Brain microvascular endothelial cell (primary cell): ENCODE measurements around the gene KLHL21.

Experiments
- DNase-seq: peaks from one replicate; pipeline ENCODE4 v3.0.0-alpha.2; 2020
- H3K27ac ChIP-seq: fragments of 250-450 bp; sonication (Bioruptor Pico); 2 replicates; pipeline ENCODE4 v1.5.1; 2020; ENCODE audit warnings: mild to moderate bottlenecking, moderate library complexity
- H3K27me3 ChIP-seq: fragments of 250-450 bp; sonication (Bioruptor Pico); replicated peaks from 2 replicates; pipeline ENCODE4 v1.5.1; 2020; ENCODE audit warnings: mild to moderate bottlenecking
- H3K36me3 ChIP-seq: fragments of 250-450 bp; sonication (Bioruptor Pico); replicated peaks from 2 replicates; pipeline ENCODE4 v1.5.1; 2020; ENCODE audit warnings: mild to moderate bottlenecking
- H3K4me3 ChIP-seq: 2 replicates; pipeline ENCODE4 v1.5.1; 2011; ENCODE audit warnings: low read depth, mild to moderate bottlenecking, control low read depth, low read length, moderate library complexity
- in situ Hi-C: cut with HindIII; loops from 2 replicates; pipeline ENCODE4 v1.10.0; 2017; ENCODE audit warnings: low sequenced_read_pairs, low pct_ligation_motif_present
- TF ChIP-seq, protein P1 (sequence below): IDR thresholded peaks from 2 replicates; pipeline ENCODE4 v1.5.1; 2011; ENCODE audit warnings: low read depth, mild to moderate bottlenecking, moderate library complexity, low read length, control low read depth, inconsistent platforms; ENCODE audit errors: missing control alignments

KLHL21 gene

DNA sequence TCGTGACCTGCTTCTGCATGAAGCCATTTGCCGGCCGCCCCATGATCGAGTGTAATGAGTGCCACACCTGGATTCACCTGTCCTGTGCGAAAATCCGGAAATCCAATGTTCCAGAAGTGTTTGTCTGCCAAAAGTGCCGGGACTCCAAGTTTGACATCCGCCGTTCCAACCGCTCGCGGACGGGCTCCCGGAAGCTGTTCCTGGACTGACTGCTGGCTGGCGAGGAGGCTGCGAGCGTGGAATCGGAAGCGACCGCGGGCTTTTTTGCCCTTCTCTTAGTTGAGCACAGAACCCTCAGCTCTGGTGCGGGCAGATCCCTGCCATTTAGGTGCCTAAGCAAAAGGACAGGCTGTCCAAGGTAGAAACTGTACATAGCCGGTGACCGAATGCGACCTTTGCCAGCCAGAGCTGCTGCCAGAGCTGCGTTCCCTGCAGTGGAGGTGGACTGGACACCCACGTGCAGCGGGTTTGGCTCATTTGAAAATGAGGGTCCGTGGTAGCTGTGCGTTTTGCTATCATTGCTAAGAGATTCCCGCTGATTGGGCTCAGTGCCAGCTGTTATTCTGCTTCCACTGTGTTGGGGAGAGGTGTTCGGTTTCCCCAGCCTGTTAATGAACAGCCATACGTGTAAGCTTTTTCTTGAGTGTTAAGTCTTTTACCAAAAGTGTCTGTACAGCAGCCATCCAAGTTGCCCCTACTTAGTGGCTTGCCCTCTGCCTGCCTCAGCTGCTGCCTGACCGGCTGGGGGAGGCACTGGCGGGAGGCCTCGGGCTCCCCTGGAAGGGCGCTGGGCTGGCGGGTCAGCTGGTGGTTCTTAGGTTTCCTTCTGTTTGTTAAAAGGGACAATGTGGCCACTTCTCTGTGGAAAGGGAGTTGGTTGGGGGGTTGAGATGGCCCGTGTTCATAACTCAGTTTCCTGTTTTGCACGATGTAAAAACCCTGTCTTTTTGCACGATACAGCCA lies 19.0 kb upstream of the KLHL21 start:
- Histone ChIP-seq H3K4me3 (no peak overlapping the region), H3K27me3 (no peaks in the 10 kb centered on the region), H3K36me3 (peaks cover 43% of the 10 kb centered on the region), H3K27ac (no peak overlapping the region)
- TF ChIP-seq, protein P1, sequence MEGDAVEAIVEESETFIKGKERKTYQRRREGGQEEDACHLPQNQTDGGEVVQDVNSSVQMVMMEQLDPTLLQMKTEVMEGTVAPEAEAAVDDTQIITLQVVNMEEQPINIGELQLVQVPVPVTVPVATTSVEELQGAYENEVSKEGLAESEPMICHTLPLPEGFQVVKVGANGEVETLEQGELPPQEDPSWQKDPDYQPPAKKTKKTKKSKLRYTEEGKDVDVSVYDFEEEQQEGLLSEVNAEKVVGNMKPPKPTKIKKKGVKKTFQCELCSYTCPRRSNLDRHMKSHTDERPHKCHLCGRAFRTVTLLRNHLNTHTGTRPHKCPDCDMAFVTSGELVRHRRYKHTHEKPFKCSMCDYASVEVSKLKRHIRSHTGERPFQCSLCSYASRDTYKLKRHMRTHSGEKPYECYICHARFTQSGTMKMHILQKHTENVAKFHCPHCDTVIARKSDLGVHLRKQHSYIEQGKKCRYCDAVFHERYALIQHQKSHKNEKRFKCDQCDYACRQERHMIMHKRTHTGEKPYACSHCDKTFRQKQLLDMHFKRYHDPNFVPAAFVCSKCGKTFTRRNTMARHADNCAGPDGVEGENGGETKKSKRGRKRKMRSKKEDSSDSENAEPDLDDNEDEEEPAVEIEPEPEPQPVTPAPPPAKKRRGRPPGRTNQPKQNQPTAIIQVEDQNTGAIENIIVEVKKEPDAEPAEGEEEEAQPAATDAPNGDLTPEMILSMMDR, result no peak
- in situ Hi-C loops, result no loop called here
- no peak for DNase-seq

DNA sequence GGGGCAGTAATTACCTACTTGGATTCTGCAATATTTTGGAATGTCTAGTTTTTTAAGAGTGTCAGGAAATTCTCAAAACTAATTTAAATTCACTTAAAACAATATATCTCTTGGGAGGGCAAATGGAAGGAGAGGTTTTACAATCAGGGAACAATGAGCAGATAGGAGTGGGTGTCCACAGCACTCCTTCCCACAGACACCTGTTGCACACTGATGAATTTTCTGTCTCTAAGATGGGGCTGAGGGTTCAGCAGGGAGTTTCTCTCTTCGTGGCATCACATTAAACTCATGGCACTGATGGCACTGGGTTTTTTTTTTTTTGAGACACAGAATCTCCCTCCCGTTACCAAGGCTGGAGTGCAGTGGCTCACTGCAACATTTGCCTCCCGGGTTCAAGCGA lies 16.4 kb upstream of the KLHL21 start:
- TF ChIP-seq, protein P1, result no peak
- no peak overlapping the region for H3K4me3 ChIP-seq
- in situ Hi-C loops, result no loop called here
- H3K36me3 ChIP-seq, result peaks cover 43% of the 10 kb centered on the region
- no peak for DNase-seq
- no peaks in the 10 kb centered on the region for H3K27me3 ChIP-seq
- no peak overlapping the region for H3K27ac ChIP-seq

DNA sequence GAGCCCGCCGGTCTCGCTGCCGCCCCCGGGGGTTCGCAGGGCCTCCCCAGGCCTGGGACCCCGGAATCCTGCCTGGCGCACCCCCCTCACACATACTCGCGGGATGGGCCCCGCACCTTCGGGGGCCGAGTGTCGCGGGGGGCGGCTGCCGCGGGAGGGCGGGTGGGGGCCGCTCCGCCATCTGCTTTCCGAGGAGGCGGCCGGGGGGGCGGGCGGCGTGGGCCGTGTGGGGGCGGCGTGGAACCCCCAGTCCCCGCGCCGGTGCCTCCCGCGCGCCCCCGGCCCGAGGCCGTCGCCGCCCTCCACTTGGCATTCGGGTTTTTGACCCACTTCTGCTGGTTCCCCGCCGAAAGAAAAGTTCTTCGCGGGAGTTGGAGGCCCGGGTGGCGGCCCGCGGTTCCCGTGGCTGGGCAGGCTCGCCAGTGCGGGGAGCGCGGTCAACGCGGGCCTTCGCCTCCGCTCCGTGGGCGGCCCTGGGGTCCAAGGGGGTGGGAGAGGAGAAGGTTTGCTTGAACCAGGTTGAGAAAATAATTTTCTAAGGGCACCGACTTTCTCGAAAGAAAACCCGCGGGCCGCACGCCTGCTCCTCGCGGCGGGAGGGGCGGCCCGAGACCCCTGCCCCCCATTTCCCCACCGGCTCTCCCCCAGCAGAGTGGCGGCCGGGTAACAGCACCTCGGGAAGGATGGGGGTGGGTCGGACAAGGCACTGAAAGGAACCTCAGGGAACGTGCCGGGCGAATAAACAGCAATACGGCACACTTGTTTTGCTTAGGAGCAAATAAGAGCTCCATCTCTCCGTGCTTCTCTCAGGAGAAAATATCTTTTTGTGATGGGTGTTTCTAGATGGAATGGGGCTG lies 12.5 kb upstream of the KLHL21 start:
- Histone ChIP-seq H3K27ac (no peak overlapping the region), H3K4me3 (peak overlapping the region; percentile 72), H3K27me3 (no peaks in the 10 kb centered on the region), H3K36me3 (peaks cover 17% of the 10 kb centered on the region)
- DNase-seq, result no peak
- TF ChIP-seq, protein P1, result no peak
- in situ Hi-C loops, result no loop called here

DNA sequence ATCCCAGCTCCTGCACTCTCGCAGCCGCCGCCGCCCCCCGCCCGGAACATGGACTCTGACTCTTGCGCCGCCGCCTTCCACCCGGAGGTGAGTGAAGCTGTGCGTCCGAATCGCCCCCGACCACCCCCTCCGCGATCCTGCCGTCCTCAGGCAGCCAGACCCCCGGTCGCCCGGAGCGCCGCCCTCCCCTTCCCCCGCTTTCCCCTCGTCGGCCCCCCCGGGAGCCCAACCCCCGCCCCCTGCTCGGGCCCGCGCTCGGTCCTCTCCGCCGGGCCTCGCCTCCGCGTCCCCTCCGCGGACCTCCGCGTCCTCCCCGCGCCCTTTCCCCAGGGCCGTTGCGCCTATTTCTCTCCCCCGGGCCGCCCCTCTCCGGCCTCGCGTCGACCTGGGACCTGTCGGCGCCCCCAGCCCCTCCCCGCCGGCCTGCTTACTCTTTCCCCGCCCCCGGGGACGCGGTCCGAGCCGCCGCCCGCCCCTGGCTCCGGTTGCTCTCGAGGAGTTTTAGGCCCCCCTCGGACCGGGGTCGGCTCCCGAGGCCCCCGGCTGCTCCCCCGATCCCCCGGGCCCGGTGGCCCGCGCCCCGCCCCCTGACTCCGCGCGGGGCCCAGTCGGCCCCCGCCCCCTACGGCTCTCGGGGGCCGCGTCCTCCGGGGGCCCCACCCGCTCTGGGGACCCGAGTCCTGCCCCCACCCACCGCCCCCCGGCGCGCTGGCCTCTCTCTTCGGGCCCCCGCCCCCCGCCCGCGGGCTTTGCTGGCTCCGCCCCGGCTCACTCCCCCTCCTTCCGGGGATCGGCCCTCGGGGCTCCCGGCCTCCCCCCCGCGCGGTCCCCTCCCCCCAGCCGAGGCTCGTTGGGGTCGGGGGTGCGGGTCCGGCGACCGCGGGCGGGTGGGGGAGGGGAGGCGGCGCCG lies 11.6 kb upstream of the KLHL21 start:
- Histone ChIP-seq H3K27me3 (no peaks in the 10 kb centered on the region), H3K27ac (peak overlapping the region; percentile 43), H3K36me3 (peaks cover 8% of the 10 kb centered on the region), H3K4me3 (peak overlapping the region; percentile 72)
- no peak for DNase-seq
- TF ChIP-seq, protein P1, result no peak
- in situ Hi-C loops, result no loop called here

DNA sequence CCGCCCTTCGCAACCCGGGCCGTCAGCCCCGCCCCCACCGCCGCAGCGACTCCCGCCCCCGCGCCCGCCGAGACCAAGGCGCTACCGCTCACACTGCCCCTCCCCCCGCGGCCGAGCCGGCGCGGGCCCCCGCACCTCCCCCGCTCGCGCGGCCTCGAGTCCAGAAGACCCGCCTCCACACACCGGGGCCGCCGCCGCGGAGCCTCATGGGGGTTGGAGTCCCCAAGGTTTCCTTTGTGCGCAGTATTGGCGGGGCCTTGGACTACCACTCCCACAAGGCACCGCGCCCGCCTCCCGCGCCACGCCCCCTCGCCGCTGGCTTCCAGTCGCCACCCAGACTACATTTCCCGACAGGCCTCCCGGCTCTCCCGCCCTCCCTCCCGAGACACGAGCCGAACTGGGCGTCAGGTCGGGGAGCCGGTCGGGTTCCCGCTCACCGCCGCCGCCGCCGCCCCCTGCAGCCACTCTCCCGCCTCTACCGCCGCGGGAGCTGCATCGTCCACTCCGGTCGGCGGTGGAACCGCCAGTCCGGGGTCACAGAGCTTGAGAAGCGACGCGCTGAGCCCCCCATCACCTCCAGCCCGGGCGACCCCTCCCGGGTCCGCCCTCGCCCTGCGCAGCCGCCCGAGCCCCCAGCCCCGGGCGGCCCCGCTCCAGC lies 10.8 kb upstream of the KLHL21 start, which contains the start of gene PHF13:
Gene PHF13, plus strand, starts transcription at position 371 of the 658 bp plus-strand sequence. CDS start 336 bp downstream, outside the sequence.
- DNase-seq, result peak; percentile 99
- peak within 1 kb of the TSS; percentile 74 for H3K4me3 ChIP-seq
- in situ Hi-C loops, result no loop called here
- H3K27ac ChIP-seq, result peak within 1 kb of the TSS; percentile 86
- H3K36me3 ChIP-seq, result peaks cover 6% of the 10 kb centered on the region
- TF ChIP-seq, protein P1, result no peak
- H3K27me3 ChIP-seq, result no peaks in the 10 kb centered on the region
